Keratinocyte (primary cell): ENCODE data around the gene DEDD. TPM values are rescaled to one million over a fixed set of nuclear protein-coding genes. Genes with fewer than 3 reads are reported as not detected.

Experiments used
- DNase-seq: peaks from one replicate; pipeline ENCODE4 v3.0.0-alpha.2; 2011; ENCODE audit warnings: low read depth, missing footprints, low spot score
- FAIRE-seq: peaks from 2 replicates; lab custom pipeline; 2011; peaks lifted over from hg19 to GRCh38; lab: Jason Lieb, UNC
- H2AFZ ChIP-seq: 2 replicates; pipeline ENCODE4 v1.6.0; 2012; ENCODE audit warnings: low read length, control low read depth, inconsistent platforms; ENCODE audit not compliant: control insufficient read depth
- H3K27ac ChIP-seq: 2 replicates; pipeline ENCODE4 v1.5.1; 2011; ENCODE audit warnings: low read length; ENCODE audit not compliant: control insufficient read depth, insufficient read depth
- H3K27me3 ChIP-seq: 3 replicates; pipeline ENCODE4 v1.6.0; 2011; ENCODE audit warnings: low read length; ENCODE audit not compliant: control insufficient read depth, insufficient read depth; ENCODE audit errors: extremely low read depth
- H3K36me3 ChIP-seq, 2 experiments: 2 replicates in 1 of 2; 3 replicates in 1 of 2; pipeline ENCODE4 v1.5.1; 2011; ENCODE audit warnings: low read length in 2 of 2, mild to moderate bottlenecking in 1 of 2; ENCODE audit not compliant: control insufficient read depth in 2 of 2, insufficient read depth in 2 of 2; ENCODE audit errors: extremely low read depth in 1 of 2
- H3K4me1 ChIP-seq: 3 replicates; pipeline ENCODE4 v1.5.1; 2011; ENCODE audit warnings: low read length; ENCODE audit not compliant: control insufficient read depth, insufficient read depth; ENCODE audit errors: extremely low read depth
- H3K4me2 ChIP-seq: 3 replicates; pipeline ENCODE4 v1.6.0; 2011; ENCODE audit warnings: low read depth, low read length; ENCODE audit not compliant: control insufficient read depth, insufficient read depth; ENCODE audit errors: extremely low read depth
- H3K4me3 ChIP-seq, 3 experiments: fragments of 200-600 bp in 1 of 3; sonication (generic) in 1 of 3; 2 replicates in 2 of 3; 3 replicates in 1 of 3; pipeline ENCODE4 v1.5.1; 2011 to 2016; ENCODE audit warnings: low read length in 3 of 3, mild to moderate bottlenecking in 3 of 3, control low read depth in 2 of 3, inconsistent platforms in 1 of 3, low read depth in 1 of 3, mixed read lengths in 1 of 3, mixed run types in 1 of 3, moderate library complexity in 1 of 3; ENCODE audit not compliant: control insufficient read depth in 2 of 3, insufficient read depth in 2 of 3; ENCODE audit errors: extremely low read depth in 1 of 3
- H3K79me2 ChIP-seq: 2 replicates; pipeline ENCODE4 v1.6.0; 2012; ENCODE audit warnings: low read length; ENCODE audit not compliant: control insufficient read depth, insufficient read depth
- H3K9ac ChIP-seq: 3 replicates; pipeline ENCODE4 v1.6.0; 2011; ENCODE audit warnings: low read length; ENCODE audit not compliant: control insufficient read depth, insufficient read depth; ENCODE audit errors: extremely low read depth
- H3K9me1 ChIP-seq: 3 replicates; pipeline ENCODE4 v1.6.0; 2011; ENCODE audit warnings: low read length; ENCODE audit not compliant: control insufficient read depth, insufficient read depth; ENCODE audit errors: extremely low read depth
- H3K9me3 ChIP-seq: 2 replicates; pipeline ENCODE4 v1.5.1; 2012; ENCODE audit warnings: low read depth, low read length; ENCODE audit not compliant: control insufficient read depth
- H4K20me1 ChIP-seq: 3 replicates; pipeline ENCODE4 v1.6.0; 2011; ENCODE audit warnings: low read length; ENCODE audit not compliant: control insufficient read depth, insufficient read depth; ENCODE audit errors: extremely low read depth
- EZH2 ChIP-seq: IDR thresholded peaks from one replicate; pipeline ENCODE4 v1.6.1; 2012; ENCODE audit warnings: inconsistent platforms, mild to moderate bottlenecking, low read length, moderate library complexity
- dilution Hi-C: fragments of 300-500 bp; cut with MboI; formaldehyde crosslinking; loops from one replicate; pipeline ENCODE4 v1.7.0; 2020; ENCODE audit warnings: low sequenced_read_pairs; ENCODE audit not compliant: extremely low pct_ligation_motif_present
- polyA plus RNA-seq, 5 experiments: library from polyadenylated mRNA; depleted of rRNA in 3 of 5; stranded (reverse) in 3 of 5; stranded (forward) in 1 of 5; unstranded in 1 of 5; fragments of >200 nt; gene quantifications; 1 replicate in 1 of 5; 2 replicates in 3 of 5; 3 replicates in 1 of 5; pipeline versions ENCODE4 v1.2.1 to v1.2.3, GENCODE V29; 2011 to 2012; ENCODE audit warnings: missing spikeins in 2 of 5, low read depth in 1 of 5, low replicate concordance in 1 of 5
- TF ChIP-seq, protein P1 (sequence below), 3 experiments: IDR thresholded peaks in 1 of 3; conservative IDR thresholded peaks in 1 of 3; optimal IDR thresholded peaks in 1 of 3; 2 replicates in 2 of 3; 3 replicates in 1 of 3; pipeline versions ENCODE3 to v1.5.1; 2011; ENCODE audit warnings: low read length in 3 of 3, mild to moderate bottlenecking in 3 of 3, moderate library complexity in 2 of 3, control low read depth in 1 of 3, inconsistent platforms in 1 of 3; ENCODE audit not compliant: insufficient read depth in 2 of 3; ENCODE audit errors: extremely low read depth in 1 of 3

The DEDD gene
- polyA plus RNA-seq, 1 donor (not counting 4 experiments of a cell fraction or from before 2014, with no cell fraction given) = 33.0 TPM

DNA sequence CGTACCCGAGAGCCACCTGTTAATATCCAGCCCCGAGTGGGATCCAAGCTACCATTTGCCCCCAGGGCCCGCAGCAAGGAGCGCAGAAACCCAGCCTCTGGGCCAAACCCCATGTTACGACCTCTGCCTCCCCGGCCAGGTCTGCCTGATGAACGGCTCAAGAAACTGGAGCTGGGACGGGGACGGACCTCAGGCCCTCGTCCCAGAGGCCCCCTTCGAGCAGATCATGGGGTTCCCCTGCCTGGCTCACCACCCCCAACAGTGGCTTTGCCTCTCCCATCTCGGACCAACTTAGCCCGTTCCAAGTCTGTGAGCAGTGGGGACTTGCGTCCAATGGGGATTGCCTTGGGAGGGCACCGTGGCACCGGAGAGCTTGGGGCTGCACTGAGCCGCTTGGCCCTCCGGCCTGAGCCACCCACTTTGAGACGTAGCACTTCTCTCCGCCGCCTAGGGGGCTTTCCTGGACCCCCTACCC, 28.2 kb upstream of the DEDD start:
- Histone ChIP-seq H3K9me1 (no peaks in the 10 kb centered on the region), H3K27ac (no peak overlapping the region), H4K20me1 (no peaks in the 10 kb centered on the region), H3K27me3 (no peaks in the 10 kb centered on the region), H3K9ac (no peak overlapping the region), H2AFZ (no peak overlapping the region), H3K4me3 (no peak overlapping the region), H3K4me2 (no peak overlapping the region), H3K36me3 (peaks cover 9 to 33% of the 10 kb centered on the region in 2 experiments), H3K9me3 (no peaks in the 10 kb centered on the region), H3K79me2 (peaks cover 14% of the 10 kb centered on the region), H3K4me1 (peaks cover 26% of the 10 kb centered on the region)
- FAIRE-seq = no peak
- no peak for TF ChIP-seq EZH2
- TF ChIP-seq, protein P1, sequence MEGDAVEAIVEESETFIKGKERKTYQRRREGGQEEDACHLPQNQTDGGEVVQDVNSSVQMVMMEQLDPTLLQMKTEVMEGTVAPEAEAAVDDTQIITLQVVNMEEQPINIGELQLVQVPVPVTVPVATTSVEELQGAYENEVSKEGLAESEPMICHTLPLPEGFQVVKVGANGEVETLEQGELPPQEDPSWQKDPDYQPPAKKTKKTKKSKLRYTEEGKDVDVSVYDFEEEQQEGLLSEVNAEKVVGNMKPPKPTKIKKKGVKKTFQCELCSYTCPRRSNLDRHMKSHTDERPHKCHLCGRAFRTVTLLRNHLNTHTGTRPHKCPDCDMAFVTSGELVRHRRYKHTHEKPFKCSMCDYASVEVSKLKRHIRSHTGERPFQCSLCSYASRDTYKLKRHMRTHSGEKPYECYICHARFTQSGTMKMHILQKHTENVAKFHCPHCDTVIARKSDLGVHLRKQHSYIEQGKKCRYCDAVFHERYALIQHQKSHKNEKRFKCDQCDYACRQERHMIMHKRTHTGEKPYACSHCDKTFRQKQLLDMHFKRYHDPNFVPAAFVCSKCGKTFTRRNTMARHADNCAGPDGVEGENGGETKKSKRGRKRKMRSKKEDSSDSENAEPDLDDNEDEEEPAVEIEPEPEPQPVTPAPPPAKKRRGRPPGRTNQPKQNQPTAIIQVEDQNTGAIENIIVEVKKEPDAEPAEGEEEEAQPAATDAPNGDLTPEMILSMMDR (optimal IDR thresholded peaks at IDR 0.05 in 1 of 3, IDR thresholded peaks at IDR 0.05 in 1 of 3, conservative IDR thresholded peaks at IDR 0.05 in 1 of 3; ENCODE audit: extremely low read depth in 1 of 3, insufficient read depth in 2 of 3, low read length in 3 of 3) = no peak
- no peak for DNase-seq
- dilution Hi-C loops = no loop called here

DNA sequence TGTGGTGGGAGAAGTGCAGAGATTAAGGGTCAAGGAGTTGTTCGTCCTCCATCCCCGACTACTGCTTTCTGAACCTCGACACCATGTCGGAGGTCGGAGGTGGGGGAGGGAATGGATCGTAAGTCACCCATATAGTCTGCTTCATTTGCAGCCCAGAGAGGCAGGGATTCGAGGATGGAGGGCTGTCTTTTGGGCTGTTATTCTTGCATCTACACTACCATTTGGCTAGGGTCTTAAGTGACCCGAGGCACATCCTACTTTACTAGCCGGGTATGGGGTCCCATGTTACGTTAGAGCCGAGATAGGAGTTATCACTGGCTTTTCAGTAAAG, 27.4 kb upstream of the DEDD start:
- Histone ChIP-seq H3K9ac (peak overlapping the region; percentile 91), H3K79me2 (peaks cover 15% of the 10 kb centered on the region), H3K4me2 (peak overlapping the region; percentile 92), H3K9me3 (no peaks in the 10 kb centered on the region), H2AFZ (peak overlapping the region; percentile 29), H3K27ac (peak overlapping the region; percentile 84), H3K9me1 (no peaks in the 10 kb centered on the region), H3K36me3 (peaks cover 9 to 33% of the 10 kb centered on the region in 2 experiments), H3K4me3 (peak overlapping the region; percentile 73 to 89 (median 74)), H4K20me1 (no peaks in the 10 kb centered on the region), H3K27me3 (no peaks in the 10 kb centered on the region), H3K4me1 (peaks cover 22% of the 10 kb centered on the region)
- TF ChIP-seq, protein P1 (optimal IDR thresholded peaks at IDR 0.05 in 1 of 3, IDR thresholded peaks at IDR 0.05 in 1 of 3, conservative IDR thresholded peaks at IDR 0.05 in 1 of 3; ENCODE audit: extremely low read depth in 1 of 3, insufficient read depth in 2 of 3, low read length in 3 of 3) = no peak
- TF ChIP-seq EZH2 = no peak
- DNase-seq (no peak), FAIRE-seq (no peak)
- dilution Hi-C loops = no loop called here
